ENCODE measurements around the gene DOCK4.

DNA sequence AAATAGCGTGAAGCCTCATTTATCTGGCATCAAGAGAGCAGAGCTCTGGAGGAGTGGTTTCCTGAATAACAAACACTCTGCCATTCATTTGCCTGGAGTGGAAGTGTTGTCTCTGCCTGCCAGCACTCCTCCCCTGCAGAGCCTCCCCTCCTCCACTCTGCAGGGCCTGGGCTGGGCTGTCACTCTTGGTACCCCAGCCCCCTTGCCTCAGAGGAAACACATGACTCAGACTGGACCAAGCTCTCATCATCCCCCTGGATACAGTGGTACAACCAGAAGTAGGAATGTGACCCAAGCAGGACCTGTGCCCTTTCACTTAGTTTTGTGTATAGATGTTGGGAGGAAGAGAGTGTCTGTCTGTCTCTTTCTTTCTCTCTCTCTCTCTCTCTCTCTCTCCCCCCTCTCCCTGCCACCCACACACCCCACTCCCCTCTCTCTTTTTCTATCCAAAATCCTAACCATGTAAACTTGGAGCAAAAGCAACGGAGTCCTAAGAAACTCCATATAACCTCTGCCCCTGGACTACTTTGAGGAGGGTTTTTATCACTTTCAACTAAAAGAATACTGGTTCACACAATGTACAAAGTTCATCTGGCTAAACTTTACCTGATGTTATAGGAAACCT, 43.9 kb downstream of the DOCK4 start:
- TF ChIP-seq CTCF (IDR thresholded peaks at IDR 0.05) (no peak), POLR2A (IDR thresholded peaks at IDR 0.05) (no peak)

Data from thyroid gland (tissue), 4 donors.